NB4 (cell line): ENCODE measurements around the gene SLC38A10.
A peak's percentile ranks its signal among the peaks of the same experiment; 100 is the strongest.

Source experiments
- DNase-seq: peaks from one replicate; pipeline ENCODE4 v3.0.0; 2010; ENCODE audit warnings: low read depth
- H3K4me3 ChIP-seq: one replicate; pipeline ENCODE4 v1.5.1; 2011; ENCODE audit warnings: mild to moderate bottlenecking, low read depth, low read length, moderate library complexity
- MAX ChIP-seq: IDR thresholded peaks from 2 replicates; pipeline ENCODE4 v1.6.1; 2011; ENCODE audit warnings: low read depth, low read length
- MYC ChIP-seq: IDR thresholded peaks from 2 replicates; pipeline ENCODE4 v1.6.1; 2011; ENCODE audit warnings: low read depth, low read length
- POLR2A ChIP-seq: IDR thresholded peaks from 2 replicates; pipeline ENCODE4 v1.6.1; 2011; ENCODE audit warnings: mild to moderate bottlenecking; ENCODE audit not compliant: insufficient read length; ENCODE audit errors: extremely low read depth
- TF ChIP-seq, protein P1 (sequence below): IDR thresholded peaks from one replicate; pipeline ENCODE4 v1.5.1; 2012; ENCODE audit warnings: low read depth, low read length

Gene SLC38A10

DNA sequence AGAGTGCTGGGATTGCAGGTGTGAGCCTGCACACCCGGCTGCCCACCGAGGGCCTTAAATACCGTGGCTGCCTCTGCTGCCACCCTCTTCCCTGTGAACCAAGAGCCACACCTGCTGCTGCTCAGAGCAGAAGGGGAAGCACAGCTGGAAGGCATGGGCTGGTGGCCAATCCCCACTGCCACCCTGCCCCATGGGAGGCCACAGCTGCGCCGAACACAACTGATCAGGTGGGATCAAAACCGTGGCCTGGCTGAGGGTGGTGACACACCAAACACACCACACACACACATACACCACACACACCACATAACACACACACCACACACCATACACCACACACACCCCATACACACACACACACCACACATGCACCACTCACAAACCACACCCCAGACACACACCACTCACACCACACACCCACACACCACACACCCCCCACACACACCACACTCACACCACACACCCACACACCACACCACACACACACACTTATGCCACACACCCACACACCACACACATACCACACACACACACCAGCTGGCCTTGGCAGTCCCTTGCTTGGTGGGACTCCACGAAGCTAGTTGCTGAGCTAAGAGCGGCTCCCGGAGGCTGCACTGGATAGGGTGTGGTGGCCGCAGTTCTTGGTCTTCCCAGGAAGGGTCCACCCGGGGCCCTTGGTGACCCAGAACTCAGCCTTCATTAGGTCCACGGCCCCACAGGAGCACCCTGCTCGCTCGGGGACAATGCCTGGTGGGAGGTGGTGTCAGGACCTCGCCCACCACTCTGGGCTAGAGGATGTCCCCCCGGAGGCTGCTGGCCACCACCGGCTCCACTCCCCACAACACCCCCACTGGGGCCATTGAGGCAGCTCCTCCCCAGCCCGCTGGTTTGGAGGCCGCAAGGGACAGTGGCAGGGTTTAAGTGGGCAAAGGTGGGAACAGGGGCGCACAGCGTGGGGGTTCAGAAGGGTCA lies 87.2 kb downstream of the SLC38A10 start:
- DNase-seq = peak; percentile 39
- H3K4me3 ChIP-seq = no peak overlapping the region
- no peak for TF ChIP-seq MAX
- no peak for TF ChIP-seq POLR2A
- TF ChIP-seq, protein P1, sequence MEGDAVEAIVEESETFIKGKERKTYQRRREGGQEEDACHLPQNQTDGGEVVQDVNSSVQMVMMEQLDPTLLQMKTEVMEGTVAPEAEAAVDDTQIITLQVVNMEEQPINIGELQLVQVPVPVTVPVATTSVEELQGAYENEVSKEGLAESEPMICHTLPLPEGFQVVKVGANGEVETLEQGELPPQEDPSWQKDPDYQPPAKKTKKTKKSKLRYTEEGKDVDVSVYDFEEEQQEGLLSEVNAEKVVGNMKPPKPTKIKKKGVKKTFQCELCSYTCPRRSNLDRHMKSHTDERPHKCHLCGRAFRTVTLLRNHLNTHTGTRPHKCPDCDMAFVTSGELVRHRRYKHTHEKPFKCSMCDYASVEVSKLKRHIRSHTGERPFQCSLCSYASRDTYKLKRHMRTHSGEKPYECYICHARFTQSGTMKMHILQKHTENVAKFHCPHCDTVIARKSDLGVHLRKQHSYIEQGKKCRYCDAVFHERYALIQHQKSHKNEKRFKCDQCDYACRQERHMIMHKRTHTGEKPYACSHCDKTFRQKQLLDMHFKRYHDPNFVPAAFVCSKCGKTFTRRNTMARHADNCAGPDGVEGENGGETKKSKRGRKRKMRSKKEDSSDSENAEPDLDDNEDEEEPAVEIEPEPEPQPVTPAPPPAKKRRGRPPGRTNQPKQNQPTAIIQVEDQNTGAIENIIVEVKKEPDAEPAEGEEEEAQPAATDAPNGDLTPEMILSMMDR = no peak
- no peak for TF ChIP-seq MYC

- no peak for DNase-seq
- TF ChIP-seq POLR2A (no peak), MYC (no peak), MAX (no peak)
- H3K4me3 ChIP-seq = no peak overlapping the region
Measured at GRCh38 chr17:81206657-81207056, 88.5 kb downstream of the SLC38A10 start.

DNA sequence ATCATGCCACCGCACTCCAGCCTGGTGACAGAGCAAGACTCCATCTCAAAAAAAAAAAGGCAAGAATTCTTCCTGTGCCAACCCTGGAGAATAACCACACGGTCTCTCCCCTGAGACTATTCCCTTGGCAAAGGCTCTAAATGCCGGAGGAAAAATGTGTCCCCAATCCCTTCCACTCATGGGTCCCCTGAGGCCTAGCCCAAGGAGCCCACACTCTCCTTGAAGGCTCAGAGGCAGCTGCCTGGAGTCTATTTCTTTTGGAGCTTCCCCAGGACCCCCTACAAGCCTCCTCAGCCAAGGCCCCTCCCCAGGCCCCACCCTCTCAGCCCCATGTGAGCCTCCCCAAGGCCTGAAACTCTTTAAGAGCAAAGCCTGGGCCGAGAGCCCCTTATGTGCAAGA lies 88.9 kb downstream of the SLC38A10 start:
- H3K4me3 ChIP-seq = no peak overlapping the region
- TF ChIP-seq MAX (no peak), MYC (no peak), POLR2A (no peak)
- TF ChIP-seq, protein P1 = no peak
- no peak for DNase-seq

DNA sequence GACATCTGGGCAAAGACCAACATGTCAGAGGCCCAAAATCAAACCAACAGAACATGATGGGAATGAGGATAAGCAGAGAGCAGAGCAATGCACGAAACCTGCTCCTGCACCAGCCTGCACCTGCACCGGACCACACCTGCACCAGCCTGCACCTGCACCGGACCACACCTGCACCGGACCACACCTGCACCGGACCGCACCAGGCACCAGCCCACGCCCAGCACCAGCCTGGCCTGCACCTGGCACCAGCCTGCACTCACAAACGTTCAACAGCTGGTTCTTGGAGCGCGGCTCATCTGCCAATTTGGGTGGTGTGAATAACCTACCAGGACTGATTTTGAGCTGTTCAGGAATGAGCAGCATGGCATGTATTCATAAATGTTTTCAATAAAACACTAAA lies 90.5 kb downstream of the SLC38A10 start:
- no peak for DNase-seq
- no peak overlapping the region for H3K4me3 ChIP-seq
- TF ChIP-seq MAX = no peak
- TF ChIP-seq POLR2A = no peak
- TF ChIP-seq, protein P1 = no peak
- no peak for TF ChIP-seq MYC

GRCh38 chr17:81203136-81203535 lies 92.0 kb downstream of the SLC38A10 start:
- H3K4me3 ChIP-seq = no peak overlapping the region
- no peak for DNase-seq
- TF ChIP-seq, protein P1 = no peak

GRCh38 chr17:81202318-81202717 lies 92.8 kb downstream of the SLC38A10 start:
- H3K4me3 ChIP-seq = no peak overlapping the region
- no peak for DNase-seq
- no peak for TF ChIP-seq MYC
